Esophagus muscularis mucosa (tissue), 4 donors: ENCODE data around the gene FGF12. TPM values are rescaled to one million over a fixed set of nuclear protein-coding genes. Genes with fewer than 3 reads are reported as not detected.

Source experiments
- DNase-seq: peaks from one replicate; pipeline ENCODE4 v3.0.0-alpha.2; 2017; ENCODE audit errors: extremely low spot score
- H3K27ac ChIP-seq, 4 donors: fragments of 200-600 bp; sonication (generic); replicated peaks in 1 of 4; 1 replicate in 3 of 4; 2 replicates in 1 of 4; pipeline ENCODE4 v1.5.1; 2016 to 2019; ENCODE audit warnings: mild to moderate bottlenecking in 1 of 4
- H3K27me3 ChIP-seq, 4 donors: fragments of 200-600 bp; sonication (generic); one replicate each; pipeline versions ENCODE4 v1.5.1 to v1.6.0; 2016 to 2019
- H3K36me3 ChIP-seq, 4 donors: fragments of 200-600 bp; sonication (generic); one replicate each; pipeline ENCODE4 v1.5.1; 2016 to 2019
- H3K4me1 ChIP-seq, 4 donors: fragments of 200-600 bp; sonication (generic); one replicate each; pipeline ENCODE4 v1.5.1; 2016 to 2019
- H3K4me3 ChIP-seq, 4 donors: fragments of 200-600 bp; sonication (generic); 1 replicate in 2 of 4; 2 replicates in 2 of 4; pipeline ENCODE4 v1.5.1; 2016 to 2019; ENCODE audit warnings: mild to moderate bottlenecking in 4 of 4, moderate library complexity in 1 of 4
- H3K9me3 ChIP-seq, 4 donors: fragments of 200-600 bp; sonication (generic); 1 replicate in 3 of 4; 2 replicates in 1 of 4; pipeline ENCODE4 v1.5.1; 2016 to 2019
- EP300 ChIP-seq: sonication (generic); formaldehyde crosslinking; IDR thresholded peaks from one replicate; pipeline ENCODE4 v1.6.1; 2017; ENCODE audit warnings: antibody characterized with exemption
- POLR2A ChIP-seq: fragments of 450-650 bp; IDR thresholded peaks from one replicate; pipeline ENCODE4 v1.6.1; 2017; ENCODE audit warnings: antibody characterized with exemption, moderate library complexity, mild to moderate bottlenecking, low read depth
- POLR2AphosphoS5 ChIP-seq, 2 donors: sonication (generic); formaldehyde crosslinking; IDR thresholded peaks; one replicate each; pipeline ENCODE4 v1.6.1; 2017; ENCODE audit warnings: antibody characterized with exemption in 2 of 2
- whole genome bisulfite sequencing: methylation state at CpG from one replicate; pipeline ENCODE4 v1.1.5; 2018; 5-methylcytosine and 5-hydroxymethylcytosine counted together
- intact Hi-C: fragments of 100-400 bp; cut with DNase I; formaldehyde crosslinking; loops from one replicate; pipeline ENCODE4 v1.15.1; 2023
- total RNA-seq, 4 donors: library from RNA; depleted of rRNA; stranded (reverse); fragments of >200 nt; gene quantifications; one replicate each; pipeline versions ENCODE4 v1.1.0 to v1.2.1, GENCODE V29; 2016
- TF ChIP-seq, protein P1 (sequence below), 3 experiments: fragments of 200-600 bp in 2 of 3; fragments of 450-650 bp in 1 of 3; sonication (generic) in 2 of 3; IDR thresholded peaks; one replicate each; pipeline ENCODE4 v1.5.1; 2017 to 2019; ENCODE audit warnings: antibody characterized with exemption in 3 of 3, mild to moderate bottlenecking in 2 of 3, moderate library complexity in 1 of 3

Gene FGF12
- total RNA-seq, 4 donors from 2014 or later = 4.6 to 19.5 (median 10.2) TPM

DNA sequence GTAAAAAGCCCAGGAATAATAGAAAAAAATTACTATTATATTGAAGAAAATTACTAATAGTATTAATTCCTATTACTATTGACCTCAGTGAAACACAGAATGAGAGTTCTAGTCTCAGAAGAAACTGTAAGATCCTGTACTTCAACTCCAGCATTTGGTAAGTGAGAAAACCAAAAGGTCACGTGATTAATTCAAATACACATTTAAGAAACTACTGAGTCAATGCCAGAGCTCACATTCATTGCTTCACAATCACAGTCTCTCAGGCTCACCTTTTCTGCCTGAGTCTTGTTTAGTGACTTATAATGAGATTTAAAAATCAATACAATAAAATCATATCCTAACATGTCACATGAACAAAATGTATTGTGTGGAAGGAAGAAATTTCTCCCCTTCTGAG is 556.1 kb downstream of the FGF12 start:
- no peaks in the 10 kb centered on the region for H3K27me3 ChIP-seq
- intact Hi-C loops = no loop called here
- WGBS = 86% methylated on average over 1 of the region's 1 CpG
- peaks cover 0 to 6% (median 0%) of the 10 kb centered on the region in 4 donors for H3K36me3 ChIP-seq
- no peak overlapping the region for H3K27ac ChIP-seq
- no peaks in the 10 kb centered on the region for H3K9me3 ChIP-seq
- TF ChIP-seq, protein P1, sequence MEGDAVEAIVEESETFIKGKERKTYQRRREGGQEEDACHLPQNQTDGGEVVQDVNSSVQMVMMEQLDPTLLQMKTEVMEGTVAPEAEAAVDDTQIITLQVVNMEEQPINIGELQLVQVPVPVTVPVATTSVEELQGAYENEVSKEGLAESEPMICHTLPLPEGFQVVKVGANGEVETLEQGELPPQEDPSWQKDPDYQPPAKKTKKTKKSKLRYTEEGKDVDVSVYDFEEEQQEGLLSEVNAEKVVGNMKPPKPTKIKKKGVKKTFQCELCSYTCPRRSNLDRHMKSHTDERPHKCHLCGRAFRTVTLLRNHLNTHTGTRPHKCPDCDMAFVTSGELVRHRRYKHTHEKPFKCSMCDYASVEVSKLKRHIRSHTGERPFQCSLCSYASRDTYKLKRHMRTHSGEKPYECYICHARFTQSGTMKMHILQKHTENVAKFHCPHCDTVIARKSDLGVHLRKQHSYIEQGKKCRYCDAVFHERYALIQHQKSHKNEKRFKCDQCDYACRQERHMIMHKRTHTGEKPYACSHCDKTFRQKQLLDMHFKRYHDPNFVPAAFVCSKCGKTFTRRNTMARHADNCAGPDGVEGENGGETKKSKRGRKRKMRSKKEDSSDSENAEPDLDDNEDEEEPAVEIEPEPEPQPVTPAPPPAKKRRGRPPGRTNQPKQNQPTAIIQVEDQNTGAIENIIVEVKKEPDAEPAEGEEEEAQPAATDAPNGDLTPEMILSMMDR (IDR thresholded peaks at IDR 0.05) = no peak
- no peak for TF ChIP-seq POLR2AphosphoS5 (IDR thresholded peaks at IDR 0.05)
- no peak for TF ChIP-seq POLR2A
- TF ChIP-seq EP300 = no peak
- peaks cover 0 to 10% (median 0%) of the 10 kb centered on the region in 4 donors for H3K4me1 ChIP-seq
- no peak overlapping the region for H3K4me3 ChIP-seq
- no peak for DNase-seq

GRCh38 chr3:192170659-192171058 is 556.7 kb downstream of the FGF12 start:
- no peaks in the 10 kb centered on the region for H3K9me3 ChIP-seq
- H3K27ac ChIP-seq = no peak overlapping the region
- peaks cover 0 to 6% (median 0%) of the 10 kb centered on the region in 4 donors for H3K36me3 ChIP-seq
- intact Hi-C loops = no loop called here
- peaks cover 0 to 10% (median 0%) of the 10 kb centered on the region in 4 donors for H3K4me1 ChIP-seq
- no peak for DNase-seq
- 66% methylated on average over 3 of the region's 3 CpGs for WGBS
- TF ChIP-seq POLR2A = no peak
- TF ChIP-seq POLR2AphosphoS5 (IDR thresholded peaks at IDR 0.05) = no peak
- TF ChIP-seq, protein P1 (IDR thresholded peaks at IDR 0.05) = no peak
- TF ChIP-seq EP300 = no peak
- H3K4me3 ChIP-seq = no peak overlapping the region
- H3K27me3 ChIP-seq = no peaks in the 10 kb centered on the region

GRCh38 chr3:192170031-192170430 is 557.3 kb downstream of the FGF12 start:
- H3K9me3 ChIP-seq = no peaks in the 10 kb centered on the region
- H3K27ac ChIP-seq = no peak overlapping the region
- H3K4me1 ChIP-seq = peaks cover 0 to 10% (median 0%) of the 10 kb centered on the region in 4 donors
- no peaks in the 10 kb centered on the region for H3K27me3 ChIP-seq
- peaks cover 0 to 6% (median 0%) of the 10 kb centered on the region in 4 donors for H3K36me3 ChIP-seq
- no peak for TF ChIP-seq POLR2A
- no peak for TF ChIP-seq EP300
- TF ChIP-seq, protein P1 (IDR thresholded peaks at IDR 0.05) = no peak
- TF ChIP-seq POLR2AphosphoS5 (IDR thresholded peaks at IDR 0.05) = no peak
- H3K4me3 ChIP-seq = no peak overlapping the region
- DNase-seq = no peak
- intact Hi-C loops = no loop called here
- WGBS = 86% methylated on average over 6 of the region's 6 CpGs

DNA sequence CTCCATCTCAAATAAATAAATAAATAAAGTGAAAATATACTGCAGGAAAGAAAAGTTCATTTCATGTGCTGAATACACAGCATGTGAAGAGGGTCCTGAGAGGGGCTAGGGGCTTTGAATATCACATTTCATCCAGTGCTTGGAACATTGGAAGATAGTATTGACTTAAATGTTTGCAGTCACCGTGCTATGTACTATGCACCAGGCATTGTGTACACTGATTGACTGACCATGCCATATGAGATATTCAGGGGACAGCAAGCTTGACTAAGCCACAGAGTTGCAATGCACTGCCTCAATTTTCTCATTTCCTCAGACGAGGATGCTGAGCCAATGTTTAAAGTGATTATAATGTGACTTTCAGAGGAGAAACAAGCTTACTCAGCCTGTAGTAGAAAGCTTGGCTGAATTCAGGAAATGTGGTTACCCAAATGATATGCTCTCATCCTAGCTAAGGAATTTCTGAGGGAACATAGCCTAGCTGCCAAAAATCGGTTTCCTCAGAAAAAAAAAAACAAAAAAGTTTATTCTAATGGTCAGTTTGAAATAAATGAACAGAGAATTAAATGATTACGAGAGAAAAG is 557.9 kb downstream of the FGF12 start:
- intact Hi-C loops = no loop called here
- Histone ChIP-seq H3K27me3 (no peaks in the 10 kb centered on the region), H3K27ac (no peak overlapping the region), H3K9me3 (no peaks in the 10 kb centered on the region), H3K4me1 (peaks cover 0 to 6% (median 0%) of the 10 kb centered on the region in 4 donors), H3K36me3 (peaks cover 0 to 6% (median 0%) of the 10 kb centered on the region in 4 donors), H3K4me3 (no peak overlapping the region)
- no peak for DNase-seq
- TF ChIP-seq, protein P1 (IDR thresholded peaks at IDR 0.05) = no peak
- TF ChIP-seq POLR2A (no peak), EP300 (no peak), POLR2AphosphoS5 (IDR thresholded peaks at IDR 0.05) (no peak)
- 70% methylated on average over 4 of the region's 4 CpGs for WGBS

- TF ChIP-seq POLR2AphosphoS5 (IDR thresholded peaks at IDR 0.05) (no peak), POLR2A (no peak), EP300 (no peak)
- TF ChIP-seq, protein P1 (IDR thresholded peaks at IDR 0.05) = no peak
- Histone ChIP-seq H3K27ac (no peak overlapping the region), H3K4me1 (peaks cover 0 to 3% (median 0%) of the 10 kb centered on the region in 4 donors), H3K9me3 (no peaks in the 10 kb centered on the region), H3K27me3 (no peaks in the 10 kb centered on the region), H3K4me3 (no peak overlapping the region), H3K36me3 (peaks cover 0 to 6% (median 0%) of the 10 kb centered on the region in 4 donors)
- intact Hi-C loops = no loop called here
- DNase-seq = no peak
These were observed 559.1 kb downstream of the FGF12 start for GRCh38 chr3:192168202-192168601.
